ENCODE measurements around the gene EMILIN1. TPM values are rescaled to one million over a fixed set of nuclear protein-coding genes. Genes with fewer than 3 reads are reported as not detected.

Gene EMILIN1
- total and polyA plus RNA-seq, 2 of the 4 experiments (the other 2 are of a cell fraction), result 26.5 to 95.6 TPM

GRCh38 chr2:27053776-27054175 lies 24.6 kb upstream of the EMILIN1 start:
- ChIA-PET POLR2A (ENCODE audit: unreplicated experiment) (no interaction called here), CTCF (no interaction called here)
- WGBS, 2 experiments (ENCODE audit: extremely low coverage in 2 of 2, insufficient read length in 1 of 2), result 90% methylated on average over 4 of the region's 8 CpGs; no CpG with 5 or more reads in 1 of the 2 experiments
- in situ Hi-C loops (cut with MboI; ENCODE audit: low sequenced_read_pairs), result no loop called here
- Histone ChIP-seq H3K4me2 (ENCODE audit: low read depth, low read length) (no peak overlapping the region), H3K23ac (ENCODE audit: low read depth, low read length) (no peak overlapping the region), H2BK20ac (ENCODE audit: low read depth, low read length) (no peak overlapping the region), H3K36me3 (ENCODE audit: control insufficient read depth, insufficient read depth, low read length) (peaks cover 31% of the 10 kb centered on the region), H3K9me1 (ENCODE audit: insufficient read depth, low read length) (peaks cover 13% of the 10 kb centered on the region), H2BK15ac (ENCODE audit: low read depth, low read length) (no peak overlapping the region), H3K14ac (replicated peaks; ENCODE audit: low read depth, low read length) (no peak overlapping the region), H4K8ac (ENCODE audit: low read depth in 2 of 2, low read length in 2 of 2) (no peak overlapping the region), H3K4me1 (ENCODE audit: control insufficient read depth, insufficient read depth, low read length) (peaks cover 5% of the 10 kb centered on the region), H4K91ac (ENCODE audit: insufficient read depth, low read depth, low read length) (no peak overlapping the region), H2AK5ac (ENCODE audit: low read depth, low read length) (no peak overlapping the region), H3K4me3 (ENCODE audit: insufficient read depth, low read depth, low read length) (no peak overlapping the region), H2BK120ac (ENCODE audit: low read depth, low read length) (no peak overlapping the region), H3K9ac (ENCODE audit: low read depth, low read length) (no peak overlapping the region), H2AFZ (replicated peaks; ENCODE audit: low read length, poor library complexity) (no peak overlapping the region), H2AK9ac (replicated peaks; ENCODE audit: low read depth, low read length, poor library complexity) (no peak overlapping the region), H3K27me3 (ENCODE audit: control insufficient read depth, insufficient read depth, low read length) (no peaks in the 10 kb centered on the region), H4K5ac (ENCODE audit: low read depth, low read length) (no peak overlapping the region), H3K18ac (ENCODE audit: low read depth, low read length) (no peak overlapping the region), H3K56ac (ENCODE audit: extremely low read depth, insufficient read depth, low read length) (no peak overlapping the region), H3K9me3 (ENCODE audit: control insufficient read depth, insufficient read depth, low read length) (no peaks in the 10 kb centered on the region), H2BK5ac (ENCODE audit: low read depth, low read length, poor library complexity, severe bottlenecking) (no peak overlapping the region), H3K79me1 (ENCODE audit: low read depth in 1 of 2, low read length in 2 of 2) (peaks cover 0 to 28% of the 10 kb centered on the region in 2 experiments; a peak in 2 of 4 replicates), H3K27ac (ENCODE audit: insufficient read depth, low read length) (no peak overlapping the region), H3K4ac (ENCODE audit: low read depth, low read length) (no peak overlapping the region), H4K20me1 (ENCODE audit: insufficient read depth, low read length) (peaks cover 13% of the 10 kb centered on the region)
- DNase-seq, result no peak
- intact Hi-C loops (cut with micrococcal nuclease), result no loop called here
- dilution Hi-C loops (cut with HindIII; ENCODE audit: low sequenced_read_pairs, unreplicated experiment), result no loop called here
- ATAC-seq (ENCODE audit: low read depth), result no peak
- BruUV-seq (replicated peaks), result no TSS peak
- no peak for TF ChIP-seq BHLHE40 (IDR thresholded peaks at IDR 0.05; ENCODE audit: low read depth, low read length)
- no peak for TF ChIP-seq ELK1 (IDR thresholded peaks at IDR 0.05; ENCODE audit: borderline replicate concordance, low read depth, low read length)
- no peak for TF ChIP-seq SMC3 (IDR thresholded peaks at IDR 0.05; ENCODE audit: low read depth, low read length)
- TF ChIP-seq POLR2A (IDR thresholded peaks at IDR 0.05; ENCODE audit: low read depth, low read length), result no peak
- TF ChIP-seq NFE2L2 (IDR thresholded peaks at IDR 0.05; ENCODE audit: low read depth, low read length), result no peak
- no peak for TF ChIP-seq CTCF (conservative IDR thresholded peaks at IDR 0.05; ENCODE audit: low read depth, low read length)
- no peak for TF ChIP-seq RFX5 (IDR thresholded peaks at IDR 0.05; ENCODE audit: low read depth, low read length)
- TF ChIP-seq CHD1 (IDR thresholded peaks at IDR 0.05; ENCODE audit: low read depth, low read length), result no peak
- TF ChIP-seq FOS (IDR thresholded peaks at IDR 0.05; ENCODE audit: low read depth, low read length), result no peak
- no peak for TF ChIP-seq CEBPB (IDR thresholded peaks at IDR 0.05; ENCODE audit: low read depth, low read length)
- TF ChIP-seq RCOR1 (IDR thresholded peaks at IDR 0.05; ENCODE audit: insufficient replicate concordance, low read length), result no peak

Data from IMR-90 (cell line).